ELR (cell line): ENCODE results near the gene SRGN.
"Not testable (repeated sequence)": the region's sequence is repeated elsewhere in the genome, so short reads cannot be mapped to it uniquely, and the experiment has no call there.

Experiments used
- DNase-seq: peaks from one replicate; pipeline ENCODE4 v3.0.0-alpha.2; 2015; ENCODE audit warnings: low read depth

Gene SRGN, protein sequence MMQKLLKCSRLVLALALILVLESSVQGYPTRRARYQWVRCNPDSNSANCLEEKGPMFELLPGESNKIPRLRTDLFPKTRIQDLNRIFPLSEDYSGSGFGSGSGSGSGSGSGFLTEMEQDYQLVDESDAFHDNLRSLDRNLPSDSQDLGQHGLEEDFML

DNA sequence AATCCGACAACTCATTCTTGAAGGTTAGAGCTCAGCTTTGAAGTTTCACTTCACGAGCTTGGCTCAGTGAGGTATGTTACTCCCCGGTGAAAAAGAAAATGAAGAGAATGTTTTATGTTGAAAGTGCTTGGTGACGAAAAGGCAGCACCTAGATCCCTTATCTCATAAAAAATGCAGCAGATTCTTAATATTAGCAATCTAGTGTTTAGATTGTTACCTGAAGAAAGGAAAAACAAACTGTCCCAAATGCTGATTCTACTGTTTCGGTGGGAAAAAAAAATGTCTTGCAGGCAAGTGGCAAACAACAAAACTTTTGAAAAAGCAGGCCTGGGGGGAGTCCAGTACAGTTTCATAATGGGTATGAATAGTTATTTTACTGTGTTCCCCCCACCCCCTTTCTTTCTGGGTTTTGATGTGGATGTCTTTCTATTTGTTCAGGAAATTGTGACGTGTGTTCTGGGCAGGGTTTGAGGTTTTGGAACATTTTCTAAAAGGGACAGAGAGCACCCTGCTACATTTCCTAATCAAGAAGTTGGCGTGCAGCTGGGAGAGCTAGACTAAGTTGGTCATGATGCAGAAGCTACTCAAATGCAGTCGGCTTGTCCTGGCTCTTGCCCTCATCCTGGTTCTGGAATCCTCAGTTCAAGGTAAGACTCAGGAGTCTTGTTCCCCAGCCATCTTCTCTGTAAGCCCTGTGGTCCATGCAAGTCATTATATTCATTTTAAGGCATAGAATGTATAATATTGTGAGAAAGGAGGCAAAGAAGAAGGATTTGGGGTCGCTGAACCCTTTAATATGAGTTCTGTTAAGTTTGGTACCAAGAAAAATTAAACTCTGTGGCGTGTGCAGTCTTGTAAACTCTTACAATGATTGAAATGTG lies at the start of gene SRGN:
Gene SRGN, plus strand, starts transcription at position 514 of the 881 bp plus-strand sequence. Its CDS starts 55 bp downstream, at position 569.
- DNase-seq, result peak; percentile 83

DNA sequence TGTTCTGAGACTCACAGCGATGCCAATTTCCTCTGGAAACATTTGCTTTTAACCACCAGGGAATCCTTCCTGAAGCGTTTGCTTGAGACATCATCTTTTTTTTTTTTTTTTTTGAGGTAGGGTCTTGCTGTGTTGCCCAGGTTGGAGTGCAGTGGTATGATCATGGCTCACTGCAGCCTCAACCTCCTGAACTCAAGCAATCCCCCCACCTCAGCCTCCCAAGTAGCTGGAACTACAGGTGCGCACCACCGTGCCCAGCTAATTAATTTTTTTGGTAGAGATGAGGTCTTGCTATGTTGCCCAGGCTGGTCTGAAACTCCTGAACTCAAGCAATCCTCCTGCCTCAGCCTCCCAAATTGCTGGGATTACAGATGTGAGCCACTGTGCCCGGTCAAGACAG lies 47.0 kb upstream of the SRGN start:
- not testable (repeated sequence) for DNase-seq

DNA sequence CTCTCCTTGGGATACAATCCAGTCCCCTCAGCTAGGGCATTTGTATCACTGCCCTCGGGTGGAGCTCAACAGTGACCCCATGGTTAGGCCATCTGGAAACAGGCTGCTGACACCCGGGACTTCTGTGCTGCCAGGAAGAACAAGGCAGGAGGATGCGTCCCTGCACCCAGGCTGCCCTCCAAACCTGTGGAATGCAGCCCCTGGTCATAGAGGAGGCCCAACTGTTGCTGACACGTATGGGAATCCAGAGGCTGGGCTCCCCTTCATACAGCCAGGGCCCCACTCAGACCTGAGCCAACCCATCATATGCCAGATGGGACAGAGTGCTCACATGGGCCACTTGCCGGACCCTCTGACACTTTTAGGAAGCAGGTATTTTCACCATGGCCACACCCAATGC lies 45.5 kb upstream of the SRGN start:
- DNase-seq, result no peak

DNA sequence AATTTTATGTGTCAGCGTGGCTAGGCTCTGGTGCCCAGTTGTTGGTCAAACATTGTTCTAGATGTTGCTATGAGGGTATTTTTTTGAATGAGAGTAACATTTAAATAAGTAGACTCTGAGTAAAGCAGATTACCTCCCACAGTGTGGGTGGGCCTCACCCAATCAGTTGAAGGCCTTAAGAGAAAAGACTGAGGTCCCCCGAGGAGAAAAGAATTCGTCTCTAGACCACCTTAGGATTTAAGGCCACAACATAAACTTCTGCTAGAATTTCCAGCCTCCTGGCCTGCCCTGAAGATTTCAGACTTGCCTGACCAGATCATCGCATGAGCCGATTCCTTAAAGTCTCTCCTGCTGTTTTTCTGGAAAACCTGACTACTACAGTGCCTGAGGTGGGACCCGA lies 45.1 kb upstream of the SRGN start:
- no peak for DNase-seq

DNA sequence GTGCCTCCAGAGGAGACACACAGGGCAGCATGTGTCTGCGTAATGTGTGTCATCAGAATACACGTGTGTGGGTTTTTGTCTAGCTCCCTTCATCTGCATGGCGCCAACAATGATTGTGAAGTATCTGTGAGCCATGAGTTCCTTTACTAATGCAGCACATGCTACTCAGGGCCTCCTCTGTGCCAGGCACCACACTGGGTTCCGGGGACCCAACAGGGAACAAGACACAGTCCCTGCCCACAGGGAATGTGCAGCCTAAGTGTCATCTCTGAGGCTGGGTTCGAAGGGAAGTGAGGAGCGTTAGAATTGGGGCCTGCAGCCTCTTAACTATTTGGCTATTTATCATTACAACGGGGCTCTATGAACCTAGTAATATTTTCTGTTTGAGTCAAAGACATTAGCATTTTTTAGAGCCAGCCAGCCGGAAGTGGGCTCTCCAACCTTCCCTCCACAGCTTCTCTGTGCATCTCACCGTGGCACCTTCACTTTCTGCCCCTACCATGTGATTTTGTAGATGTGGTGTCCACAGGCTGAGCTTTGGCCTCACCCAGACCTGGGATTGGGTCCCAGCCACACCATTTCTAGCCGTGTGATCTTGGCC lies 43.9 kb upstream of the SRGN start:
- no peak for DNase-seq

DNA sequence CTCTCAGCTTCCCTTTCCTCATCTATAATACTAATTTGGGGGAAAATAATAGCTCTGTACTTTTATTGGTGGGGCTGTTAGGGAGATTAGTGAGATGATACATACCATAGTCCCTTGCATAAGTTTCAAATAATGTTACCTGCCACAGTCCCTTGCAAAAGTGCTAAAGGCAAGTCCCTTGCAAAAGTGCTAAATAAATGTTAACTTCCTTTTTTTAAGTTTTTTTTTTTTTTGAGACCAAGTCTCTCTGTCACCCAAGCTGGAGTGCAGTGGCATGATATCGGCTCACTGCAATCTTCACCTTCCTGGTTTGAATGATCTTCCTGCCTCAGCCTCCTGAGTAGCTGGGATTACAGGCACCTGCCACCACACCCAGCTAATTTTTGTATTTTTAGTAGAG lies 43.4 kb upstream of the SRGN start:
- DNase-seq, result no peak

DNA sequence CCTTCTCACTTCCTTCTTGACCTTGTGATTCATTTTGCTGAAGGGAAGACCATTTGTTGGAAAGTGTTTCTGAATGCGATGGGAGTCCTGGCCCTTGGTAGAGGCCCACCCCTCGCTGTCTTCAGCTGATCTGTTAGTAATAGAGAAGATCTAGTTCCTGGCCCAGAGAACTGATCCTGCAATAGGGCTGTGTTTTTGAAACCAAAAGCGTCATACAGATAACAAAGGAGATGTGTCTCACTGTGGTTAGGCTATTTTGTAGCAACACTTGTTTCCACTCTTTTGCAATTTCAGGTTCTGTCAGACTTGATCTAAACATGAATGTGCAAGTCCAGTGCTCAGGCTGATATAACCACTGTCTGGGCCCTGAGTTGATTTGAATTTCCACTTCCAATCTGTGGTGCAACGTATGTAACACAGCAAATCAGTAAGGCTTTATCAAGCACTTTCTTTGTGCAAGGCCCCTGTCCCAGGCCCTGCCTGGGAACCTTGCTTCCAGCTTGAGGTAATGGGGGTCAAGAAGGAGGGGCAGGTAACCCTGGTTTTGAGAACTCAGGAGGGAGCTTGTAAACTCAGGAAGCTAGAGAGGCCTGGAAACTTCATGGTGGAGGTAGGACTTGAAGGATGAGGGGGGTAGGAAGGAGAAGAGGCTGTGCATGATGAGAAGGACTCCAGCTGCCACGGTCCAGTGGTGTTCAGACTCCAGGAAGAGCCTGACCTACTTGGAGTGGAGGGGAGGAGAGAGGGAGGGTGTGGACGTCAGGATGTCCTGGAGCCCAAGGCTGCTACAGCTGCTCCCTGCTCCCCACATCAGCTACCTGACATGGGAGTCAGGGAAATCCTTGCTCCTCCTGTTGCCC lies 42.2 kb upstream of the SRGN start:
- peak; percentile 24 for DNase-seq

DNA sequence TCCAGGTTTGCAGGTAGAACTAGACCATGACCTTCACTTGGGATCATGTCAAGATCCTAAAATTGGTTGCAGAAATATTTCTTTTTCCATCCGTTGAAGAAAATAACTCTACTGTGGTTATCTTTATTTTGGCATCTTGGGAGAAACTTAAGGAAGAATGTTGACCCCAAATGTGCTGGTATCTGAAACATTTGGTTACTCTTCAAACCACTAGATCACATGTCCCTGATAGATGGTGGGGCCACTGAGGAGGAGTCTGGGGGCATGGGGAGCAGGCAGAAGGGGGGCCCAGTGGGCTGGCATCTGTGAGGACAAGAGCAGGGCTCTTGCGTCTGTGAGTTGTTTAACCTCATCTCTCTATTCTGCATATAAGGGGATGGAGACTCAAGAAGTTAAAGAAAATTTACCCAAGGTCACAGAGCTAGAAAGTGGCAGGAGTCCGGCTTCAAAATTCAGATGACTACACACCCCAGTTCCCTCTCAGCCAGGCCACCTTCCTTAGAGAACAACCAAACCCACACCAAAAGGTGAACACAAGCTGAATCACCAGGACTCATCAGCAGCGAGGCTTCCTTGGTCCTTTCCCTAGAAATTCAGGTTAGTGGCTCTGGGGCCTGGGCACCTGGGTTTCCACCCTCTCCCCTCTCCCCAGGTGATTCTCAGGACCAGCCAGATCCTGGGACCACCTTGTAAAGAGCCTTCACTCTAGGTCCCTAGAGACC lies 40.6 kb upstream of the SRGN start:
- DNase-seq, result no peak

DNA sequence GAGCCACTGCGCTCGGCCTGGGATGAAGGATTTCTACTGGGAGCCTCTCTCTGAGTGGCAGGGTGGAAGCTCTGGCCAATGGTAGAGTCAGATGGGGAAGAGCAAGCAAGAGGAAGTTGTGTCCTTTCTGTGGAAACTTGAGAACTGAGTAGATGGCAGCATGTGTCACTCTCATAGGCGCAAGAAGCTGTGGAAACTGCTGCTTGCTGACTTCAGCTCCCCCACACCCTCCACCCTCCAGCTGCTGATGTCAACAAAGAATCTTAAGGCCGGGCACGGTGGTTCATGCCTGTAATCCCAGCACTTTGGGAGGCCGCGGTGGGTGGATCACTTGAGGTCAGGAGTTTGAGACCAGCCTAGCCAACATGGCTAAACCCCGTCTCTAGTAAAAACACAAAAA lies 39.8 kb upstream of the SRGN start:
- peak; percentile 24 for DNase-seq

DNA sequence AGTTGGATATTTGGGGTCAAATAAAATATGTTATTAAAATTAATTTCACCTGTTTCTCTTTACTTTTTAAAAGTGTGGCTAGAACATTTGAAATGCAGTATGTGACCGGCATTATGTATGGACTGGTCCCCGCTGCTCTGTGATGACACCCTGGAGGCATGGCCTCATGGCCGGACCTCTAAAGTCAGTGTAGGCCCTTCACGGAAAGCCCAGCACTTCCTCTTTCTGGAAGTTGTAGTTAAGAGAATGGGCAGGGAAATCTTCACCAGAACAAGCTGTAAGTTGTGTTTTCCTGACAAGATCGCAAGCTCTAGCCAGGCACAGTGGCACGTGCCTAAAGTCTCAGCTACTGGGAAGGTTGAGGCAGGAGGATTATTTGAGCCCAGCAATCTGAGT lies 38.3 kb upstream of the SRGN start:
- DNase-seq, result no peak

DNA sequence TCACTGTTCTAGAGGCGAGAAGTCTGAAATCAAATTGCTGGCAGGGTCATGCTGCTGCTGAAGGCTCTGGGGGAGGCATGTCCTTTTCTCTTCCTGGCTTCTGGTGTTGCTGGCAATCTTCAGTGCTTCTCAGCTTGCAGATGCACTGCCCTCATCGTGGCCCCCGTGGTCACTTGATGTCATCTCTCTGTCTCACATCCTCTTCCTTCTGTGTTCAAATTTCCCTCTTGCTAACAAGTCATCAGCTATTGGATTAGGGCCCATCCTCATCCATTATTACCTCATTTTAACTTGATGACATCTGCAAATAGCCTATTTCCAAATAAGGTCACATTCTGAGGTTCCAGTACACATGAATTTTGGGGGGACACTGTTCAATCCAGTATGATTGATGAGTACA lies 36.6 kb upstream of the SRGN start:
- peak; percentile 44 for DNase-seq

DNA sequence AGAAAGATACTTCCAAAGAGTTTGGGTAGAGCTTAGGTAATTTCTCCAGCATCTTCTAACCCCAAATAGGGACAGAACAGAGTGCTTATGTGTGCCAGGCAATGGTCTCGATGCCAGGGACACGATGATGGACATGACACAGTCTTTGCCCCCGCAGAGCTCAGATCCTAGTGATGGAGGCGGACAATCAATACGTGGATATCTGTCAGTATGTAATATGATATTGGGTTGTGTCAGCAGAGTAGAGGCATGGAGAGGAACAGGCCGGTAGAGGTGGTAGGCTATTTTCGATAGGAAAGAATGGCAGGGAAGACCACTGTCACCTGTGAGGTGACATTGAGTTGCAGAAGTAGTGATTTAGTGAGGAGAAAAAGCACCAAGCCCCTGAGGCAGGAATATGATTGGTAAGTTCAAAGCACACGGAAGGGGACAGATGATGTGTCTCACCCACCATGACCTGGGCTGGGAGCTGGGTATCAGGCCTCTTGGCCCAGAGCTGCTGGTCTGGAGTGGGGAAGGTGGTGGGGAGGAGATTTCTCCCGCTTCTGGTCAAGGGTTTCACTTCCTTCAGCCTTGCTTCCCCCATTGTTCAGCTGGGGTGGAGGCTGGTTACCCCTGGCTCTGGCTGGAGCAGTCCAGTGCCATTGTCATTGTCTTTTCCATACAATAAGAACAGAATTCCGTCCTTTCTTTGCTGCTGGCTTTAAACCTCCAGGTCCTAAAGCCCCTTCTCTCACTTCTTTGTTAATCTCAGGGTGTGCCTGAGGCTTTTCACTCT lies 36.0 kb upstream of the SRGN start:
- DNase-seq, result no peak

DNA sequence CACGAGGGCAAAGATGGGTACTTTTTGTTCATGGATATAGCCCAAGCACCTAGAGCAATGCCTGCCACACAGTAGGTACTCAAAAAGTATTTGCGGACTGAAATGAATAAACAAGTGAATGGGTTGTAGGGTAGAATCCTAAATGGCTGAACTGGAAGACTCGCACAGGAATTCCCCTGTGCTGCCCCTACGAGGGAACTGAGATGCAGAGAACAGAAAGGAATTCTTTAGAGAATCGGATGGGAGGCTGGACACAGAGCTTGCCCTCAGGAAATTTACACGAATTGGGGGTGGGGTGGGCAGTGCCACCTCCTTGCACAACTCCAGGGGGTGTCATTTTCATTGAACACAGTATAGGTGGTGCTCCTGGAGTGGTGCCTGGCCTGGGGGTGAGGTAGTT lies 35.2 kb upstream of the SRGN start:
- DNase-seq, result no peak

DNA sequence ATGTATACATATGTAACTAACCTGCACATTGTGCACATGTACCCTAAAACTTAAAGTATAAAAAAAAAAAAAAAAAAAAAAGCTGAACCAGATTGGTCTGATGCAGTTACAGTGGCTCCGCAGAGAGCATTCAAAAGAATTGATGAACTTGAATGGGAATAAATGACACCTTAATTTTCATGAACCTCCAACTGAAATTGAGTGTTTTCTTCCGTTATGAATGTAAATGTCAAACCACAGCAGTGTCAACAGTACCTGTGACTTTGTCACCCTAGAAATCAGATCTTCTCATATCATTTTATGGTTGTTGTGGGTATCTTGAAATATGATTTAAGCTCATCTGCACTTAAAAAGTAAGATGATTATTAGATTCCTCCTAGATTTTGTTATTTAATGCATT lies 32.7 kb upstream of the SRGN start:
- no peak for DNase-seq

DNA sequence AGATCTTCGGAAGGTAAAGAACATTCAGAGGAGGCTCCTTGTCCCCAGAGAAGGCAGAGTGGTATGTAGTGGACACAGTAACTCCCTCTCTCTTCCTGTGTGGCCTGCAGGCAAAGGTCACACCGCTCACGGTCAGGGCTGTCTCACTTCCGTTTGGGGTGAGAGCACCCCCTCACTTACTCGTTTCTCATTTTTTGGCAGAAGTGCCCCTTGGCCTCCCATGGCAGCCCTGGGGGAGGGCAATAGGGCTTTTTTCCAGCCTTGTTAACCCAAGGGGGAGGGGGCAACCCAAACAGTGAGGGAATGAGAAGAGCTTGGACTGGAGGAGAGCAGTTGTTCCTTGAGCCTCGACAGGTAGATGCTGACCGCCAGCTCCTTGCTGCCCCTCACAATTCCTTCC lies 31.8 kb upstream of the SRGN start:
- peak; percentile 70 for DNase-seq

DNA sequence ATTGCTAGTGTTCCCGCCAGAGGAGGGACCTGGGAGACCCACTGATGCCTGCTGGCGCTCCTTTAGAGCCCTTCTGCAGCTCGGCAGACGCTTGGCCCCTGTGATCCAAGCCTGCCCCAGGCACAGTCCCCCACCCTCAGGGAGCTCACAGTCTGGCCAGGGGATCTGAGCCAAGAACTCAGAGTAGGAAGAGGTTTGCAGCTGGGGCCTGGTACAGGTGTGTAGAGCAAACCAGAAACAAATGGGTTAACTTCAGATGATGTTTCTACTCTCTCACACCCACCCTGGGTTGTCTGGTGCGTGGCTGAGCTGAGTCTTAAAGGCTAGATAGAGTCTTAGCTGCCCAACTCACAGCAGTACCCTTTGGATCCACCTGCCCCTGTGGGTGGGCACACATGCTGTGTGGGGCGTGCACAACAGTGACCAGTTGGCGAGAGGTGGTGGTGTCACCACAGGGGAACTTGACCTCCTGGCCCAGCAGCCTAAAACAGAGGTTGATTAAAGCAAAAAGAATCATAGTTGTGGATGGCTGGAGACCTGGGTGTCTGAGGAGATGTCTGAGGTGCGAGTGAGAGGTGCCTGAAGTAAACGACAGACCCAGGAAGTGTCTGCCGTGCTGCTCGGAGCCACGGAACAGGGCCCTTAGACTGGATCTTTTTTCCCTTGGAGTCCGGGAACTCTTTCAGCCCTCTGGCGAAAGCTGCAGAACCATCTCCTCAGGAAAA lies 31.2 kb upstream of the SRGN start:
- DNase-seq, result peak; percentile 12

DNA sequence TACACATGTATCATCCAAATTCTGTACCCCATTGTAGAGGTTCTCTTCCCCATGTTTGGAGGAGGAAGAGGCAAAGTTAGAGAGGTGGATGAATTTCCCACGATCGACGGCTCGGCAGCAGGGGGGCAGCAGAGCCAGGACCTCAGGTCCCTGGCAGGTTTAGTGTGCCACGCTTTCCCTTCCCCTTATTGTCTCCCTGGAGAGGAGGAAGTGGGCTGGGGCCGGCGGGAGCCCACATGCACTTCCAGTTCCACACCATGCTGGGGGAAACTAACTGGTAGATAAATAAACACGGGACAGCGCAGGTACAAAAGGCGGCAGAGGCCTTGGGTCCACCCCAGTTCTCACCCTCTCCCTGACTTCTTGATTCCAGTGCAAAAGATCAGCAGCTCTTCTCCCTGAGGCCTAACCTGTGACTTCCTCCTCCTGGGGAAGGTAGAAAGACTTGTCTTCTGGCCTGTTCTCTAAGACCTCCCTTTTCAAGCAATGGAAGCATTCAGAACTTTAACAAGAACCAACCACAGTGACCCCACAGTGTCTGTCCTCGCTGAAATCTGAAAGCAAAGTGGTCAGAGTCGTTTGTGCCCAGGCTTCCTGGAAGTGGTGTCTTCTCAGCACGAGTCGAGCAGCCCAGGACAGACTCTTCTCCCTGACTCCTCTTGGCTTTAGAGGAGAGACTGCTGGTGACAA lies 30.5 kb upstream of the SRGN start:
- peak; percentile 8 for DNase-seq

DNA sequence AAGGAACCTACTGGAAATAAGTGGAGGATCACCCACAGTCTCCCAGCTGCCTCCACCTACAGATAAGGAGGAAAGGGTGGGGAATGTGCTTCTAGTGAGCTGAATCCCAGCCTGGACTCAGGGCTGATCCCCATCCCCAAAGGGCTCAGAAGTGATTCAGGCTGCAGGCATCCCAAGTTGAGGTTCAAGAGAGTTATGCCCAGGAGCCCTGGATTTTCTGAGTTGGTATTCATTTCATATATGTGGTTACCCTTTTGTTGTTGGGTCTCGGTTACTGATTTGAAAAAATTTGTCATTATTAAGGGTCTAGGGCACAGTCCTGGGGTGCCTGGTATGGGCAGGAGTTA lies 30.0 kb upstream of the SRGN start:
- peak; percentile 93 for DNase-seq

DNA sequence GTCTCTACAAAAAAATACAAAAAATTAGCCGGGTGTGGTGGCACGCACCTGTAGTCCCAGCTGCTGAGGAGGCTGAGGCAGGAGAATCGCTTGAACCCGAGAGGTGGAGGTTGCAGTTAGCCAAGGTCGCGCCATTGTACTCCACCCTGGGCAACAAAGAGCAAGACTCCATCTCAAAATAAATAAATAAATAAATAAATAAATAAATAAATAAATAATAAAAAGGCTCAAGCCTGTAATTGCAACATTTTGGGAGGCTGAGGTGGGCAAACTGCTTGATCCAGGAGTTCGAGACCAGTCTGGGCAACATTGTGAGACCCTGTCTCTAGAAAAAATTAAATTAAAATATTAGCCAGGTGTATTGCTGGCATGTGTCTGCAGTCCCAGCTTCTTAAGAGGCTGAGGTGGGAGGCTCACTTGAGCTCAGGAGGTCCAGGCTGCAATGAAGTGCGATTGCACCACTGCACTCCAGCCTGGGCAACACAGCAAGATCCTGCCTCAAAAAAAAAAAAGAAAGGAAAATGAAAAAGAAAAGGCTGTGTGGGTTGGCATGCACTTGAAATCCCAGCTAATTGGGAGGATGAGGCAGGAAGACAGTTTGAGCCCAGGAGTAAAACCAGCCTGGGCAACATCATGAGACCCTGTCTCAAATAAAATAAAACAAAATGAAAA lies 27.6 kb upstream of the SRGN start:
- no peak for DNase-seq
